ENCODE data around the gene IL32. TPM values are rescaled to one million over a fixed set of nuclear protein-coding genes. Genes with fewer than 3 reads are reported as not detected.

Gene IL32
- total and polyA plus RNA-seq, 9 of the 15 experiments (the other 6 are each of a cell fraction or from before 2014, with no cell fraction given) = 0.21 to 2.2 (median 0.37) TPM; not detected in 3

DNA sequence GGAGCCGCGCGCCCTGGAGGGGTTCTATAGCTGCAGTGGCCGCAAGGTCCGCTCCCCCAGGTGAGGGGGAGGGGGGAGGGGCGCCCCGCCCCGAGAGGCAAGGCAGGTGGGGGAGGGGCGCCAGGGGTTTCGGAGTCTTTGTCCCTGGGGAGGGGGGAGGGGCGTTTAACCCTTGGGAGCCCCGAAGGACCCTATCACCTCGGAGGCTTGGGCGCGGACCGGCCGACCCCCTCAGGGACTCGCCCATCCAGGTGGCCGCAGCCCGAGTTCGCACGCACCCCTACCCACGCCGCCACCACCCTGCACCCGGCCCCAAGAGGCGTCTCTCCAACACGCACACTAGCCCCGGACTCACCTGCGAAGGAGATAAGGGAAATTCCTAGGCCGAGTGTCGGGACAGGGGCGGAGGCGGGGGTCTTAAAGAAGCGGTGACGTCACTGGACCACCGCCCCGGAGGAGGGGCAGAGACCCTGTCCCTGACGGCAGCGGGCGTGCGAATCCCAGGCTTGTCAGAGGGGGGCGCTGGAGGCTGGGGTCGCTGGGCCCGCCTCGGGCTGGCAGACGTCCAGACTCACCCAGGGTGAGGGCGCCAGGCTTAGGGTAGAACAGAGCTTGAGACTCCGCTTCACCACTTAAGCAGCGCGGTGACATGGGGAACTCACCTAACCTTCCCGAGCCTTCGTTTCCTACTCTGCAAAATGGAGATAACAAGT is 47.5 kb upstream of the IL32 start, which contains the start of gene CLDN6 (continued):
- TF ChIP-seq, protein P1, sequence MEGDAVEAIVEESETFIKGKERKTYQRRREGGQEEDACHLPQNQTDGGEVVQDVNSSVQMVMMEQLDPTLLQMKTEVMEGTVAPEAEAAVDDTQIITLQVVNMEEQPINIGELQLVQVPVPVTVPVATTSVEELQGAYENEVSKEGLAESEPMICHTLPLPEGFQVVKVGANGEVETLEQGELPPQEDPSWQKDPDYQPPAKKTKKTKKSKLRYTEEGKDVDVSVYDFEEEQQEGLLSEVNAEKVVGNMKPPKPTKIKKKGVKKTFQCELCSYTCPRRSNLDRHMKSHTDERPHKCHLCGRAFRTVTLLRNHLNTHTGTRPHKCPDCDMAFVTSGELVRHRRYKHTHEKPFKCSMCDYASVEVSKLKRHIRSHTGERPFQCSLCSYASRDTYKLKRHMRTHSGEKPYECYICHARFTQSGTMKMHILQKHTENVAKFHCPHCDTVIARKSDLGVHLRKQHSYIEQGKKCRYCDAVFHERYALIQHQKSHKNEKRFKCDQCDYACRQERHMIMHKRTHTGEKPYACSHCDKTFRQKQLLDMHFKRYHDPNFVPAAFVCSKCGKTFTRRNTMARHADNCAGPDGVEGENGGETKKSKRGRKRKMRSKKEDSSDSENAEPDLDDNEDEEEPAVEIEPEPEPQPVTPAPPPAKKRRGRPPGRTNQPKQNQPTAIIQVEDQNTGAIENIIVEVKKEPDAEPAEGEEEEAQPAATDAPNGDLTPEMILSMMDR (IDR thresholded peaks at IDR 0.05 in 2 of 3, conservative IDR thresholded peaks at IDR 0.05 in 1 of 3; ENCODE audit: insufficient read depth in 2 of 3, low read depth in 1 of 3, low read length in 3 of 3) = peak; percentile 60 to 73 (median 62); a peak in 5 of 6 replicates
- TF ChIP-seq ZNF134 (CRISPR knock-in tag; conservative IDR thresholded peaks at IDR 0.05) (no peak), COPS2 (conservative IDR thresholded peaks at IDR 0.05) (no peak), CSDE1 (IDR thresholded peaks at IDR 0.05) (no peak), OTX1 (CRISPR knock-in tag; IDR thresholded peaks at IDR 0.05) (no peak), CBX8 (IDR thresholded peaks at IDR 0.05; ENCODE audit: borderline replicate concordance, extremely low read depth, low read depth, low read length, poor library complexity, severe bottlenecking) (no peak), HNRNPK (IDR thresholded peaks at IDR 0.05; ENCODE audit: low read depth, low read length, poor library complexity, severe bottlenecking) (no peak), ZBTB8A (IDR thresholded peaks at IDR 0.05; ENCODE audit: partially characterized antibody) (no peak), CREM (IDR thresholded peaks at IDR 0.05; ENCODE audit: low read depth) (peak; percentile 62; the same call in 1 of the 2 replicates), ZZZ3 (IDR thresholded peaks at IDR 0.05) (no peak), SMARCA4 (IDR thresholded peaks at IDR 0.05) (peak; percentile 22; the same call in 1 of the 2 replicates), SIX5 (IDR thresholded peaks at IDR 0.05; ENCODE audit: borderline replicate concordance in 1 of 2, insufficient read depth in 1 of 2, low read depth in 1 of 2, low read length in 2 of 2) (no peak), ZNF124 (CRISPR knock-in tag; IDR thresholded peaks at IDR 0.05) (no peak), FOSL1 (tag; conservative IDR thresholded peaks at IDR 0.05) (no peak), CHD1 (IDR thresholded peaks at IDR 0.05; ENCODE audit: low read length) (no peak), TEAD1 (CRISPR knock-in tag; IDR thresholded peaks at IDR 0.05) (peak in 1 of 2 experiments; percentile 64; a peak in 1 of 4 replicates), GATAD2A (IDR thresholded peaks at IDR 0.05) (peak; percentile 76)
- TF ChIP-seq, protein P2, sequence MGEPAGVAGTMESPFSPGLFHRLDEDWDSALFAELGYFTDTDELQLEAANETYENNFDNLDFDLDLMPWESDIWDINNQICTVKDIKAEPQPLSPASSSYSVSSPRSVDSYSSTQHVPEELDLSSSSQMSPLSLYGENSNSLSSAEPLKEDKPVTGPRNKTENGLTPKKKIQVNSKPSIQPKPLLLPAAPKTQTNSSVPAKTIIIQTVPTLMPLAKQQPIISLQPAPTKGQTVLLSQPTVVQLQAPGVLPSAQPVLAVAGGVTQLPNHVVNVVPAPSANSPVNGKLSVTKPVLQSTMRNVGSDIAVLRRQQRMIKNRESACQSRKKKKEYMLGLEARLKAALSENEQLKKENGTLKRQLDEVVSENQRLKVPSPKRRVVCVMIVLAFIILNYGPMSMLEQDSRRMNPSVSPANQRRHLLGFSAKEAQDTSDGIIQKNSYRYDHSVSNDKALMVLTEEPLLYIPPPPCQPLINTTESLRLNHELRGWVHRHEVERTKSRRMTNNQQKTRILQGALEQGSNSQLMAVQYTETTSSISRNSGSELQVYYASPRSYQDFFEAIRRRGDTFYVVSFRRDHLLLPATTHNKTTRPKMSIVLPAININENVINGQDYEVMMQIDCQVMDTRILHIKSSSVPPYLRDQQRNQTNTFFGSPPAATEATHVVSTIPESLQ (CRISPR knock-in tag; IDR thresholded peaks at IDR 0.05) = no peak
- TF ChIP-seq, protein P3, sequence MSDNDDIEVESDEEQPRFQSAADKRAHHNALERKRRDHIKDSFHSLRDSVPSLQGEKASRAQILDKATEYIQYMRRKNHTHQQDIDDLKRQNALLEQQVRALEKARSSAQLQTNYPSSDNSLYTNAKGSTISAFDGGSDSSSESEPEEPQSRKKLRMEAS (CRISPR knock-in tag; IDR thresholded peaks at IDR 0.05) = no peak
- TF ChIP-seq, protein P4, sequence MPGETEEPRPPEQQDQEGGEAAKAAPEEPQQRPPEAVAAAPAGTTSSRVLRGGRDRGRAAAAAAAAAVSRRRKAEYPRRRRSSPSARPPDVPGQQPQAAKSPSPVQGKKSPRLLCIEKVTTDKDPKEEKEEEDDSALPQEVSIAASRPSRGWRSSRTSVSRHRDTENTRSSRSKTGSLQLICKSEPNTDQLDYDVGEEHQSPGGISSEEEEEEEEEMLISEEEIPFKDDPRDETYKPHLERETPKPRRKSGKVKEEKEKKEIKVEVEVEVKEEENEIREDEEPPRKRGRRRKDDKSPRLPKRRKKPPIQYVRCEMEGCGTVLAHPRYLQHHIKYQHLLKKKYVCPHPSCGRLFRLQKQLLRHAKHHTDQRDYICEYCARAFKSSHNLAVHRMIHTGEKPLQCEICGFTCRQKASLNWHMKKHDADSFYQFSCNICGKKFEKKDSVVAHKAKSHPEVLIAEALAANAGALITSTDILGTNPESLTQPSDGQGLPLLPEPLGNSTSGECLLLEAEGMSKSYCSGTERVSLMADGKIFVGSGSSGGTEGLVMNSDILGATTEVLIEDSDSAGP (CRISPR knock-in tag; IDR thresholded peaks at IDR 0.05) = no peak
- TF ChIP-seq, protein P5, sequence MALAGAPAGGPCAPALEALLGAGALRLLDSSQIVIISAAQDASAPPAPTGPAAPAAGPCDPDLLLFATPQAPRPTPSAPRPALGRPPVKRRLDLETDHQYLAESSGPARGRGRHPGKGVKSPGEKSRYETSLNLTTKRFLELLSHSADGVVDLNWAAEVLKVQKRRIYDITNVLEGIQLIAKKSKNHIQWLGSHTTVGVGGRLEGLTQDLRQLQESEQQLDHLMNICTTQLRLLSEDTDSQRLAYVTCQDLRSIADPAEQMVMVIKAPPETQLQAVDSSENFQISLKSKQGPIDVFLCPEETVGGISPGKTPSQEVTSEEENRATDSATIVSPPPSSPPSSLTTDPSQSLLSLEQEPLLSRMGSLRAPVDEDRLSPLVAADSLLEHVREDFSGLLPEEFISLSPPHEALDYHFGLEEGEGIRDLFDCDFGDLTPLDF (CRISPR knock-in tag; IDR thresholded peaks at IDR 0.05) = no peak
